HepG2 (cell line): Measurements from ENCODE around the gene NDUFAF3. TPM values are rescaled to one million over a fixed set of nuclear protein-coding genes. Genes with fewer than 3 reads are reported as not detected.
A peak's percentile ranks its signal among the peaks of the same experiment; 100 is the strongest.

ENCODE experiments used
- BHLHE40 ChIP-seq: IDR thresholded peaks from 2 replicates; pipeline ENCODE4 v1.6.1; 2011; ENCODE audit warnings: low read length, improper control_type of control experiment
- DPF2 ChIP-seq: sonication (generic); formaldehyde crosslinking; IDR thresholded peaks from 2 replicates; pipeline ENCODE4 v1.4.0; 2020; ENCODE audit warnings: mild to moderate bottlenecking, low read depth, missing genetic modification reagents, borderline replicate concordance
- ELF4 ChIP-seq: sonication (generic); formaldehyde crosslinking; IDR thresholded peaks from 2 replicates; pipeline ENCODE4 v1.5.0; 2020; ENCODE audit warnings: missing genetic modification reagents, mild to moderate bottlenecking, moderate library complexity, borderline replicate concordance
- FOXC1 ChIP-seq: sonication (generic); formaldehyde crosslinking; IDR thresholded peaks from 2 replicates; pipeline ENCODE4 v1.8.0; 2022; ENCODE audit warnings: mild to moderate bottlenecking, missing genetic modification reagents, borderline replicate concordance
- KAT2B ChIP-seq: fragments of 150-350 bp; IDR thresholded peaks from 2 replicates; pipeline ENCODE4 v1.6.1; 2014; ENCODE audit warnings: low read depth, low read length, borderline replicate concordance
- MTA3 ChIP-seq: sonication (generic); formaldehyde crosslinking; IDR thresholded peaks from 2 replicates; pipeline ENCODE4 v1.4.0; 2020; ENCODE audit warnings: missing genetic modification reagents
- PRMT3 ChIP-seq: sonication (generic); formaldehyde crosslinking; IDR thresholded peaks from 2 replicates; pipeline ENCODE4 v1.8.1; 2022; ENCODE audit warnings: low read depth, mild to moderate bottlenecking, moderate library complexity, missing genetic modification reagents, borderline replicate concordance
- RXRB ChIP-seq: IDR thresholded peaks from 2 replicates; pipeline ENCODE4 v1.6.1; 2016; ENCODE audit warnings: borderline replicate concordance, missing genetic modification reagents, missing compliant biosample characterization
- TOPORS ChIP-seq: sonication (generic); formaldehyde crosslinking; IDR thresholded peaks from 2 replicates; pipeline ENCODE4 v1.8.0; 2023; ENCODE audit warnings: mild to moderate bottlenecking, missing genetic modification reagents
- ZBTB7B ChIP-seq: sonication (generic); formaldehyde crosslinking; IDR thresholded peaks from 2 replicates; pipeline ENCODE4 v1.4.0; 2020; ENCODE audit warnings: missing genetic modification reagents
- ZMYM2 ChIP-seq: sonication (generic); formaldehyde crosslinking; IDR thresholded peaks from 2 replicates; pipeline ENCODE4 v1.8.0; 2022; ENCODE audit warnings: mild to moderate bottlenecking, missing genetic modification reagents
- ZNF124 ChIP-seq: sonication (generic); formaldehyde crosslinking; IDR thresholded peaks from 2 replicates; pipeline ENCODE4 v1.4.0; 2020; ENCODE audit warnings: missing genetic modification reagents
- ZNF550 ChIP-seq: sonication (generic); formaldehyde crosslinking; IDR thresholded peaks from 2 replicates; pipeline ENCODE4 v1.4.0; 2020; ENCODE audit warnings: mild to moderate bottlenecking, missing genetic modification reagents, borderline replicate concordance
- ZNF746 ChIP-seq: sonication (generic); formaldehyde crosslinking; IDR thresholded peaks from 2 replicates; pipeline ENCODE4 v1.8.0; 2022; ENCODE audit warnings: mild to moderate bottlenecking, missing genetic modification reagents
- polyA plus RNA-seq, 8 experiments: library from polyadenylated mRNA; depleted of rRNA in 3 of 8; stranded (reverse) in 7 of 8; unstranded in 1 of 8; fragments of >200 nt; fragmentation: Illumina TruSeq in 4 of 8; extraction: Trizol in 4 of 8; gene quantifications; 2 replicates each; pipeline versions ENCODE4 v1.2.1 to v1.2.3, GENCODE V29; 2011 to 2016; ENCODE audit warnings: low read depth in 4 of 8, missing spikeins in 1 of 8, mixed read lengths in 1 of 8; ENCODE audit not compliant: insufficient read depth in 1 of 8
- total RNA-seq, 5 experiments: library from RNA; depleted of rRNA; stranded (reverse); fragments of >200 nt; fragmentation: Illumina TruSeq; extraction: Trizol; gene quantifications; 2 replicates each; pipeline ENCODE4 v1.2.3, GENCODE V29; 2016; ENCODE audit warnings: low read depth in 1 of 5
- TF ChIP-seq, protein P1 (sequence below): sonication (generic); formaldehyde crosslinking; IDR thresholded peaks from 2 replicates; pipeline ENCODE4 v1.5.0; 2020; ENCODE audit warnings: mild to moderate bottlenecking, missing genetic modification reagents, borderline replicate concordance
- TF ChIP-seq, protein P2 (sequence below): sonication (generic); formaldehyde crosslinking; IDR thresholded peaks from 2 replicates; pipeline ENCODE4 v1.4.0; 2020; ENCODE audit warnings: low read depth, mild to moderate bottlenecking, missing genetic modification reagents

NDUFAF3 gene
- total and polyA plus RNA-seq, 2 of the 13 experiments (the other 11 are each of a cell fraction or from before 2014, with no cell fraction given) = 39.0 to 50.0 TPM

DNA sequence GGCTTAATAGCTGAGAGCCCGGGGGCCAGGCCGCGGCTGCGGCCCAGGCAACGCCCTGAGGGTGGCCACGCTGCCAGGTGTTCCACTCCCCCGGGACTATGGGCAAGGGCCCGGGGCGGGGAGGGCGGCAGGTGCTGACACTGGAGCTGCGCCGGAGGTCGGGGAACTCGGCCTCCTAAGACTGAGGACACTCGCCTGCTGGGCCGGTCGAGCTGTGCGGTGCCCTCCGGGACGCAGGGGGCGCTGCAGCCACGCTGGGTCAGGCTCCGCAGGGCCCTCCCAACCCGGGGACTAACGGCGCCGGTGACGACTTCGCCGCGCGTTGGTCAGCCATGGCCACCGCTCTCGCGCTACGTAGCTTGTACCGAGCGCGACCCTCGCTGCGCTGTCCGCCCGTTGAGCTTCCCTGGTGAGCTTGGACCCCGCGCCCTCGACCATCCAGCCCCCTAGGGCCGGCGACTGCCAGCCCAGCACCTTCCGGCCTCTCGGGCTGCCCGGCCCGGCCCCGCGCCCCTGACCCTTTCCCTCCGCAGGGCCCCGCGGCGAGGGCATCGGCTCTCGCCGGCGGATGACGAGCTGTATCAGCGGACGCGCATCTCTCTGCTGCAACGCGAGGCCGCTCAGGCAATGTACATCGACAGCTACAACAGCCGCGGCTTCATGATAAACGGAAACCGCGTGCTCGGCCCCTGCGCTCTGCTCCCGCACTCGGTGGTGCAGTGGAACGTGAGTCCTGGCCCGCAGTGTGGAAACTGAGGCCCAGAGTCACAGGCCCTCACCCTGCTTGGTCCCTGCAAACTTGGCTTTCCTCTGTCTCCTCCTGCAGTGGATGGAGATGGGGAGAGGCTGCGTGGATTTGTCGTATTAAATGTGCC is at the start of gene NDUFAF3 (continued):
- TF ChIP-seq ZNF124 (CRISPR knock-in tag) (no peak), ZNF550 (CRISPR knock-in tag) (no peak), DPF2 (CRISPR knock-in tag) (no peak), MTA3 (no peak), ELF4 (CRISPR knock-in tag) (no peak; the same call in 1 of the 2 replicates), BHLHE40 (peak; percentile 39; the same call in 1 of the 2 replicates), ZBTB7B (CRISPR knock-in tag) (peak; percentile 70; the same call in 1 of the 2 replicates), PRMT3 (CRISPR knock-in tag) (no peak), RXRB (CRISPR knock-in tag) (peak; percentile 39; the same call in 1 of the 2 replicates), ZMYM2 (CRISPR knock-in tag) (no peak), FOXC1 (peak; percentile 52), ZNF746 (peak; percentile 71; the same call in 1 of the 2 replicates), TOPORS (CRISPR knock-in tag) (no peak), KAT2B (no peak)
- TF ChIP-seq, protein P1, sequence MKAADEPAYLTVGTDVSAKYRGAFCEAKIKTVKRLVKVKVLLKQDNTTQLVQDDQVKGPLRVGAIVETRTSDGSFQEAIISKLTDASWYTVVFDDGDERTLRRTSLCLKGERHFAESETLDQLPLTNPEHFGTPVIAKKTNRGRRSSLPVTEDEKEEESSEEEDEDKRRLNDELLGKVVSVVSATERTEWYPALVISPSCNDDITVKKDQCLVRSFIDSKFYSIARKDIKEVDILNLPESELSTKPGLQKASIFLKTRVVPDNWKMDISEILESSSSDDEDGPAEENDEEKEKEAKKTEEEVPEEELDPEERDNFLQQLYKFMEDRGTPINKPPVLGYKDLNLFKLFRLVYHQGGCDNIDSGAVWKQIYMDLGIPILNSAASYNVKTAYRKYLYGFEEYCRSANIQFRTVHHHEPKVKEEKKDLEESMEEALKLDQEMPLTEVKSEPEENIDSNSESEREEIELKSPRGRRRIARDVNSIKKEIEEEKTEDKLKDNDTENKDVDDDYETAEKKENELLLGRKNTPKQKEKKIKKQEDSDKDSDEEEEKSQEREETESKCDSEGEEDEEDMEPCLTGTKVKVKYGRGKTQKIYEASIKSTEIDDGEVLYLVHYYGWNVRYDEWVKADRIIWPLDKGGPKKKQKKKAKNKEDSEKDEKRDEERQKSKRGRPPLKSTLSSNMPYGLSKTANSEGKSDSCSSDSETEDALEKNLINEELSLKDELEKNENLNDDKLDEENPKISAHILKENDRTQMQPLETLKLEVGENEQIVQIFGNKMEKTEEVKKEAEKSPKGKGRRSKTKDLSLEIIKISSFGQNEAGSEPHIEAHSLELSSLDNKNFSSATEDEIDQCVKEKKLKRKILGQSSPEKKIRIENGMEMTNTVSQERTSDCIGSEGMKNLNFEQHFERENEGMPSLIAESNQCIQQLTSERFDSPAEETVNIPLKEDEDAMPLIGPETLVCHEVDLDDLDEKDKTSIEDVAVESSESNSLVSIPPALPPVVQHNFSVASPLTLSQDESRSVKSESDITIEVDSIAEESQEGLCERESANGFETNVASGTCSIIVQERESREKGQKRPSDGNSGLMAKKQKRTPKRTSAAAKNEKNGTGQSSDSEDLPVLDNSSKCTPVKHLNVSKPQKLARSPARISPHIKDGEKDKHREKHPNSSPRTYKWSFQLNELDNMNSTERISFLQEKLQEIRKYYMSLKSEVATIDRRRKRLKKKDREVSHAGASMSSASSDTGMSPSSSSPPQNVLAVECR (CRISPR knock-in tag) = peak; percentile 92
- TF ChIP-seq, protein P2, sequence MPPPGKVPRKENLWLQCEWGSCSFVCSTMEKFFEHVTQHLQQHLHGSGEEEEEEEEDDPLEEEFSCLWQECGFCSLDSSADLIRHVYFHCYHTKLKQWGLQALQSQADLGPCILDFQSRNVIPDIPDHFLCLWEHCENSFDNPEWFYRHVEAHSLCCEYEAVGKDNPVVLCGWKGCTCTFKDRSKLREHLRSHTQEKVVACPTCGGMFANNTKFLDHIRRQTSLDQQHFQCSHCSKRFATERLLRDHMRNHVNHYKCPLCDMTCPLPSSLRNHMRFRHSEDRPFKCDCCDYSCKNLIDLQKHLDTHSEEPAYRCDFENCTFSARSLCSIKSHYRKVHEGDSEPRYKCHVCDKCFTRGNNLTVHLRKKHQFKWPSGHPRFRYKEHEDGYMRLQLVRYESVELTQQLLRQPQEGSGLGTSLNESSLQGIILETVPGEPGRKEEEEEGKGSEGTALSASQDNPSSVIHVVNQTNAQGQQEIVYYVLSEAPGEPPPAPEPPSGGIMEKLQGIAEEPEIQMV = peak; percentile 38; the same call in 1 of the 2 replicates
